Measurements from ENCODE around the gene SNAPC5.

- TF ChIP-seq GATA3 (IDR thresholded peaks at IDR 0.05; ENCODE audit: low read depth, low read length) (no peak), GATA2 (IDR thresholded peaks at IDR 0.05; ENCODE audit: low read depth, low read length) (no peak)
Observed at GRCh38 chr15:66502491-66502890, 4.9 kb upstream of the SNAPC5 start.
